GM08714 (cell line): ENCODE measurements around the gene ANP32A.

Experiments
- H3K4me3 ChIP-seq: fragments of 200-500 bp; sonication (Bioruptor generic); 2 replicates; pipeline ENCODE4 v1.5.1; 2014; ENCODE audit warnings: mild to moderate bottlenecking, low read length, inconsistent platforms
- ZNF274 ChIP-seq: IDR thresholded peaks from 2 replicates; pipeline ENCODE4 v1.6.1; 2012; ENCODE audit warnings: mild to moderate bottlenecking, low read depth, low read length

Gene ANP32A

GRCh38 chr15:68734881-68735280, 85.8 kb downstream of the ANP32A start:
- no peak for TF ChIP-seq ZNF274

GRCh38 chr15:68734352-68734751, 86.3 kb downstream of the ANP32A start:
- no peak overlapping the region for H3K4me3 ChIP-seq
- TF ChIP-seq ZNF274, result no peak

More at GRCh38 chr15:68734881-68735280, 85.8 kb downstream of the ANP32A start:
- no peak overlapping the region for H3K4me3 ChIP-seq

- no peak for TF ChIP-seq ZNF274
- no peak overlapping the region for H3K4me3 ChIP-seq
Measured at GRCh38 chr15:68733666-68734065, 87.0 kb downstream of the ANP32A start.

GRCh38 chr15:68732451-68732850, 88.2 kb downstream of the ANP32A start:
- TF ChIP-seq ZNF274, result no peak
- no peak overlapping the region for H3K4me3 ChIP-seq

GRCh38 chr15:68730976-68731897, 89.5 kb downstream of the ANP32A start:
- TF ChIP-seq ZNF274, result no peak
- H3K4me3 ChIP-seq, result no peak overlapping the region

- no peak overlapping the region for H3K4me3 ChIP-seq
- TF ChIP-seq ZNF274, result no peak
Measured at GRCh38 chr15:68730471-68730919, 90.2 kb downstream of the ANP32A start.

- TF ChIP-seq ZNF274, result no peak
- H3K4me3 ChIP-seq, result no peak overlapping the region
Measured at GRCh38 chr15:68729789-68730411, 90.8 kb downstream of the ANP32A start.
